Urothelium cell line (cell line): ENCODE data around the gene RNF144A.
A peak's percentile ranks its signal among the peaks of the same experiment; 100 is the strongest.

Experiments
- DNase-seq: peaks from one replicate; pipeline ENCODE4 v3.0.0; 2011; ENCODE audit warnings: low spot score, mixed read lengths
- FAIRE-seq: peaks from 2 replicates; lab custom pipeline; 2011; peaks lifted over from hg19 to GRCh38; lab: Jason Lieb, UNC

The RNF144A gene

DNA sequence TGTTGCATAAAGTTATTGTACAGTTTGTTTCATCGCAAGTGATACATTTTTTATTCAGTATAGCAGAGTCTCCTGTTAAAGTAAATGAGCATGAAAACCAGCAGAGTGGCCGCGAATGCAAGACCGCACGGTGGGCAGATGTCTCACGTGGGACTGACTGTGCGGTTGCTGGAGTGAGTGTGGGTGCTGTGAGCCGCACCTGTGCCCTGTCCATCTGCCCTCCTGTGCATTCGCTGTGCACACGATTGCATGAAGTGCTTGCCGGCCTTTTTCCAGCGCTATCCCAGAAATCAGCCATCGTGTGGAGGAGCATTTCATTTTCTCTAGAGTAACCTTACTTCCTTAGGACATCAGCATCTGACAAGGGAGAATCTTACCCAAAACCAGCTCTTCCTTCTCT lies 118.7 kb downstream of the RNF144A start:
- no peak for DNase-seq
- FAIRE-seq, result no peak

- DNase-seq (peak; percentile 30), FAIRE-seq (no peak)
Measured at GRCh38 chr2:7037340-7038333, 120.4 kb downstream of the RNF144A start.

DNA sequence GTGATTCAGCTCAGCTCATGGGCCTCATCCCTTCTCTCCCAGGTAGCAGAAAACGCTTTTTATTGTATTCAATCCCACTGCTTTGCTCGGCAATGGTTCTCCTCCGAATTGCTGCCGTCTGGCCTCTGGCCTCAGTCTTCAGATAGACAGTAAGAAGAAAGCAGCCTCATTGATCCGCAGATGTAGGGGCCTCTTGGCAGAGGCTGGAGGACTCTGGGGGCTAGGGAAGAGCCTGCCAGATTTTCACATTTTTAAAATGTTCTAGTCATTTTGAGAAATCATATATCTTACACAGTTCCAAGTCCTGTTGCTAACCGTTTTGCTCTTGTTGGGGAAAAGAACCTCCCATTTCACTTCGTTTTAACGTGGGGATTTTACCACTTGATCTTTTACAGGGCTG lies 123.3 kb downstream of the RNF144A start:
- FAIRE-seq, result no peak
- DNase-seq, result no peak

DNA sequence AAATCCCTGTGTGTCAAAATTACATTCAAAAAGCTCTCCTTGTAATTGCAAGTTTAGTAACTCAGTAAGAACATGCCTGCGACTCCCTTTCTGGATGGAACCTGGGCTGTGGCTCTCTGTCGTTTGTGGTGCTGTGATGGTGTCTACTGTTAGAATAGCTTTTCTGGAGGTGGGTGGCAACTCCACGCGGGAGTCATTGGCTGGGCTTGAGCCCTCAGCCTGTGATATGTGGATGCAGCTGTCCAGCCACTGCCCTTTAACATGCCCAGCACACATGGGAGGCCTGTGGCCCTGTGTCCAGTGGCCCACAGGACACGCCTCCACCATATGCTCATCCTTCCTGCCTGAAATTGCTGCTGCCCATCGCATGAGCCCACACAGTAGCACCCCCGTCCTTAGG lies 124.2 kb downstream of the RNF144A start:
- FAIRE-seq (no peak), DNase-seq (no peak)

DNA sequence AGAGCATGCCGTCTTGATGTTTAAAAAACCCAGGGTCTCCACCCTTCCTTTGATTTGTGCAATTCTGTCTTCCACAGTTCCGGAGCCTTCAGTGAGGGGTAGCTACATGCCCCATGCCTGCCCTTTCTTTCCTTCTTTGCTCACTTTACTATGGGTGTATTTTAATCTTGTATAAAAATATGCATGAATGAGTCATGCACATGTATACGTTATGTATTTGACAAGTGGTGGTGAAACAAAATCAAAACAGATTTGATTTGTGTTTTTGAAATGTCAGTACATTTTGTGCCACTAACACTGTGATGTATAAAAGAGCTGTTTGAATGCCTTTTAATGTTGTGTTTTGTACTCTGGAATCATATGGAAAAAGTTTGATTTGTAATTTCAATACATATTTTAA lies 126.5 kb downstream of the RNF144A start:
- FAIRE-seq, result no peak
- DNase-seq, result no peak

- FAIRE-seq (no peak), DNase-seq (peak; percentile 76)
Measured at GRCh38 chr2:7044253-7045250, 127.3 kb downstream of the RNF144A start.

- FAIRE-seq (no peak), DNase-seq (no peak)
Measured at GRCh38 chr2:7045601-7046590, 128.7 kb downstream of the RNF144A start.

- FAIRE-seq, result no peak
Measured at GRCh38 chr2:7047661-7048060, 130.4 kb downstream of the RNF144A start.

DNA sequence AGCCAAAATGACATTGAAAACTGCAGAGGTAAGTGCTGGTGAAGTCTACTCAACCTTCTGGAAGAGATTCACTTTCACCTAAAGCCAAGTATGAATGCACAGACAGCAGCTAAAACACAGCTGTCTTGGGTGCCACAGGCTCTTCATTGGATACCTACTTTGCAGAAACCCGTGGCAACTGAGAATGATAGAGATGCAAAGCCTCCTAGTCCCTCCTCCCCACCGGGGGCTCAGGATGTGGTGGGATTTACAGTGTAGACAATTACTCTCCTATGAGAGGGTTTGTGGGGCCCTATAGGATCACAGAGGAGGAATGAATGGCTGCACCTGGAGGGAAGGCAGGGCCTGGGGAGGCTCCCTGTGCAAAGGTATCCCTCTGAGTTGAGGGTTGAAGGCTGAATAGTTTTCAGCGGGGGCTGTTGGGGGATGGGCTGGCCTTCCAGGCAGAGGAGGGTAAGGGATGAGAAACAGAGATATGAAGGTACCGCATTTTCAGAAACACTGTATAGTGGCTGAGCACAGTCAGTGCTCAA lies 131.6 kb downstream of the RNF144A start:
- FAIRE-seq (no peak), DNase-seq (no peak)

More at GRCh38 chr2:7047661-7048060, 130.4 kb downstream of the RNF144A start:
- DNase-seq, result no peak

DNA sequence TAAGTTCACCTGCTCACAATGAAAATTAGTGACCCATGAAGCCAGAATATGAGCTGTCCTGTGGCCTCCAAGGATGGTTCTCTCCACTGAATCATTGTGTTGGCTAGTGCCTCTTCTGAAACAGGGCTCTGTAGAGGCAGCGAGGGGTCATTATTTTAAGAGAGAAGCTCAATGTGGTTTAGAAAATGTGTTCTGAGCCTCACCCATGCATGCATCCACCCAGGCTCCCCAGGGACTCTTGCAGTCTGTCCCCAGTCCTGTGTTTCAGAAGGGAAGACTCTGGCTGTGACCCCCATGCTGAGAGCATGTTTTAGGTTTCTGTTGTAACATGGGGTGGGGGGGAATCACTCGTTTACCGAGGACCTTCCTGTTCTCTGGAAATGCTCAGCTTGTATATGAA lies 135.2 kb downstream of the RNF144A start:
- DNase-seq (no peak), FAIRE-seq (no peak)

DNA sequence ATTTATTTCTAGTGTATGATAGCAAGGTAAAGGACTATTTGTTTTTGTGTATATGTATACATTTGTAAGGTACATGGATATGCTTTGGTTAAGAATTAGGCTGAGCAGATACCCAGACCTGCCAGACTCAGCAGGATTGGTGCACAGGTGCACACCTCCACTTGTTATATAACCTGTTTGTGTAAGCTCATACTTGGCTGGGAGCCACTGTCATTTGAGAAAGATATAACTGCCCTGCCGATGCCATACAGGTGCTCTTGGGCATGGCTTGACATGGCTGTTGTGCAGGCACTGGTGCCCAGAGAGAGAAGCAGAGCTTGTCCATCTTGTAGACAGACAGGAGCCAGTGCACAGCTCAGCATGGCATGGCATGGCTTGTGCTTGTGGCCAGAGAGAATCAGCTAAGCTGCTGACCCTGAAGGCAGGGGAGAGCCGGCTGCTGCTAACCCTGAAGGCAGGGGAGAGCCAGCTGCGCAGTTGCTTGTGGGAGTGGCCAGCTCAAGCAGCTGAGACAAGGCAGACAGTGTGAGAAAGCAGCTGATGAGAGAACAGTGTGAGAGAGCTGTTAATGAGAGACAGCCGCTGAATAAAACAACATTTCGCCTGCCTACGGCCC lies 136.5 kb downstream of the RNF144A start:
- DNase-seq (no peak), FAIRE-seq (no peak)

DNA sequence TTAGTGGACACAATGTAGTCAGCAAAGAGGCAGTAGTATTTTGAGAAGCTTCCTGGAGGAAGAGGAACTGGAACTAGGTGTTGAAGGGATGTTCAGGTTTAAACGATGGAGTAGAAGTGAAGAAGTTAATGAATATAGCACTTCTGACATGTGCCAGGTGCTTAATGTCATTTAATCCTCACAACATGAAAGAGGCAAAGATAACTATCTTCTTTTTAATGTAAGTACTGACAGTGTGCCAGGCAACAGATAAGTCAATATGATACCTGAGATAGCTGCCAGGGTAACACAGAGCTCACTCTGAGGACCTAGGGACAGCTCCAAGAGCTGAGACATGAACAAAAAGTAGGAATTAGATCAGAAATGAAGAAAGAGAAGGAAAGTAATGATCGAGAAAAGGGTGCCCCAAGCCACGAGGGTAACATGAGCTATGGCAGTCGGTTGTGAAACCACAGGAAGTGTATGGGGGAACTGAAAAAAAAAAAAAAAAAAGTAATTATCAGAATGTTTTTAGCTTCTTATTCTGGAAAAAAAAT lies 140.7 kb downstream of the RNF144A start:
- DNase-seq (no peak), FAIRE-seq (no peak)

DNA sequence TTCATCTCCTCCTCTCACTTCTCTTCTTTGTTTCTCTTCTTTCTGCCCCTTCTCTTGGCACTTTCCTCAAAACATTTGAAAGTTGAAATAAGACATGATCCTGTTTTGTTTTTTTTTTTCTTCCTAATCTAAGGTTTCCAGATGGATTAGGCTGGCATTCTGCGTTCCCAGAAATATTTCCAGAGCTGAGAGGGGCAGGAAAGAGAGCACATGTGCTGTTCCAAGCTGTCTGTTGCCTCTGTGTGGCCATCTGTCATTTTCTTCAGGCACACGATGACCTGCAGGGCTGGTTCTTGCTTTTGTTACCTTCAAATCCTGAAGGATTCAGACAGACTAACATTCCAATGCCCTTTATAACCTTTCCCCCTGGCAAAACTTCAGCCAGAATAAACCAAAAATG lies 142.9 kb downstream of the RNF144A start:
- FAIRE-seq (no peak), DNase-seq (no peak)

- FAIRE-seq (no peak), DNase-seq (no peak)
Measured at GRCh38 chr2:7060631-7061449, 143.6 kb downstream of the RNF144A start.

DNA sequence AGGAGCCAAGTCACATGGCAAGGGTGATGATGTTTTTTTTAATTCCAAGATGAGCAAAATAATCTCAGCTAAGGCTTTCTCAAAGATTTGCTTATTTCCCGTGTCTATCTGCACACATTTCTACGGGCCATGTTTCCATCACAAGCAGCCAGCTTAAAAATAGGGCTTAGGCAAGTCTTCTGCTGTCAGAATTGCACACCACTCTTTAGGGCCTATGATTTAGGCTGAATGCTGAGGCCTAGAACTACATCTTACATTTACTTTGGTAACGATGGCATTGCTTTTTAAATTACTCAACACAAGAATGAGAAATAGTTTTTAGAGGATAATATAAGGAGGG lies 144.2 kb downstream of the RNF144A start:
- no peak for FAIRE-seq
- DNase-seq, result no peak

- no peak for FAIRE-seq
Measured at GRCh38 chr2:7061921-7062320, 144.7 kb downstream of the RNF144A start.

GRCh38 chr2:7063789-7064188 lies 146.6 kb downstream of the RNF144A start:
- DNase-seq (no peak), FAIRE-seq (no peak)

More at GRCh38 chr2:7061921-7062320, 144.7 kb downstream of the RNF144A start:
- DNase-seq, result no peak

- DNase-seq (no peak), FAIRE-seq (no peak)
Measured at GRCh38 chr2:7068457-7068856, 151.2 kb downstream of the RNF144A start.
